ENCODE results near the gene THAP11.

GRCh38 chr16:67858500-67858899 lies 16.4 kb downstream of the THAP11 start:
- TF ChIP-seq, protein P1, sequence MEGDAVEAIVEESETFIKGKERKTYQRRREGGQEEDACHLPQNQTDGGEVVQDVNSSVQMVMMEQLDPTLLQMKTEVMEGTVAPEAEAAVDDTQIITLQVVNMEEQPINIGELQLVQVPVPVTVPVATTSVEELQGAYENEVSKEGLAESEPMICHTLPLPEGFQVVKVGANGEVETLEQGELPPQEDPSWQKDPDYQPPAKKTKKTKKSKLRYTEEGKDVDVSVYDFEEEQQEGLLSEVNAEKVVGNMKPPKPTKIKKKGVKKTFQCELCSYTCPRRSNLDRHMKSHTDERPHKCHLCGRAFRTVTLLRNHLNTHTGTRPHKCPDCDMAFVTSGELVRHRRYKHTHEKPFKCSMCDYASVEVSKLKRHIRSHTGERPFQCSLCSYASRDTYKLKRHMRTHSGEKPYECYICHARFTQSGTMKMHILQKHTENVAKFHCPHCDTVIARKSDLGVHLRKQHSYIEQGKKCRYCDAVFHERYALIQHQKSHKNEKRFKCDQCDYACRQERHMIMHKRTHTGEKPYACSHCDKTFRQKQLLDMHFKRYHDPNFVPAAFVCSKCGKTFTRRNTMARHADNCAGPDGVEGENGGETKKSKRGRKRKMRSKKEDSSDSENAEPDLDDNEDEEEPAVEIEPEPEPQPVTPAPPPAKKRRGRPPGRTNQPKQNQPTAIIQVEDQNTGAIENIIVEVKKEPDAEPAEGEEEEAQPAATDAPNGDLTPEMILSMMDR (IDR thresholded peaks at IDR 0.05) = no peak
- no peak for TF ChIP-seq POLR2A (IDR thresholded peaks at IDR 0.05)
